Upper lobe of left lung (tissue), 6 donors: Measurements from ENCODE around the gene LDLRAD3. TPM values are rescaled to one million over a fixed set of nuclear protein-coding genes. Genes with fewer than 3 reads are reported as not detected.

ENCODE experiments used
- ATAC-seq, 2 donors: fragments of 200-7000 bp; cut with Tn5 transposase; one replicate each; pipeline ENCODE4 v1.9.1; 2022; ENCODE audit warnings: mild to moderate bottlenecking in 2 of 2, moderate library complexity in 2 of 2; ENCODE audit not compliant: low FRiP score in 2 of 2
- DNase-seq, 2 donors: peaks; one replicate each; pipeline ENCODE4 v3.0.0-alpha.2; 2019 to 2020
- H3K27ac ChIP-seq, 4 donors: fragments of 200-600 bp; sonication (generic); one replicate each; pipeline ENCODE4 v1.5.1; 2016 to 2019
- H3K27me3 ChIP-seq, 4 donors: fragments of 200-600 bp; sonication (generic); one replicate each; pipeline ENCODE4 v1.5.1; 2017 to 2019
- H3K36me3 ChIP-seq, 4 donors: fragments of 200-600 bp; sonication (generic); one replicate each; pipeline ENCODE4 v1.5.1; 2016 to 2019
- H3K4me1 ChIP-seq, 4 donors: fragments of 200-600 bp; sonication (generic); one replicate each; pipeline ENCODE4 v1.5.1; 2018 to 2019
- H3K4me3 ChIP-seq, 4 donors: fragments of 200-600 bp; sonication (generic); one replicate each; pipeline ENCODE4 v1.5.1; 2017 to 2019; ENCODE audit warnings: mild to moderate bottlenecking in 2 of 4, moderate library complexity in 1 of 4
- H3K9me3 ChIP-seq, 4 donors: fragments of 200-600 bp; sonication (generic); one replicate each; pipeline ENCODE4 v1.5.1; 2018 to 2019
- EP300 ChIP-seq, 4 donors: sonication (generic); formaldehyde crosslinking; IDR thresholded peaks; one replicate each; pipeline ENCODE4 v1.5.1; 2017; ENCODE audit warnings: antibody characterized with exemption in 4 of 4, control low read depth in 2 of 4
- POLR2A ChIP-seq, 4 donors: fragments of 450-650 bp; IDR thresholded peaks; one replicate each; pipeline ENCODE4 v1.5.1; 2016 to 2017; ENCODE audit warnings: antibody characterized with exemption in 4 of 4, mild to moderate bottlenecking in 2 of 4
- POLR2AphosphoS5 ChIP-seq, 2 donors: sonication (generic); formaldehyde crosslinking; IDR thresholded peaks; one replicate each; pipeline ENCODE4 v1.5.1; 2017; ENCODE audit warnings: antibody characterized with exemption in 2 of 2
- WGBS, 2 donors: methylation state at CpG; one replicate each; pipeline ENCODE4 v1.1.5; 2017 to 2018; 5-methylcytosine and 5-hydroxymethylcytosine counted together
- total RNA-seq, 6 donors: library from RNA; depleted of rRNA in 4 of 6; stranded (reverse); fragments of >200 nt in 4 of 6; gene quantifications; one replicate each; pipeline versions ENCODE4 v1.1.0 to v1.2.1, GENCODE V29; 2016 to 2021
- TF ChIP-seq, protein P1 (sequence below), 6 experiments: fragments of 450-650 bp in 4 of 6; fragments of 200-600 bp in 2 of 6; sonication (generic) in 2 of 6; IDR thresholded peaks; one replicate each; pipeline ENCODE4 v1.5.1; 2016 to 2019; ENCODE audit warnings: antibody characterized with exemption in 6 of 6
- donor health status: DM: no; HTN: no; CAD: no; lungs with moderate emphysema.
- donor health status: DM: no; HTN: yes; CAD: no; lungs with severe emphysema.

Gene LDLRAD3
- total RNA-seq, 6 donors from 2014 or later, result 4.4 to 16.8 (median 7.4) TPM

- H3K4me3 ChIP-seq, result no peak overlapping the region
- no peak overlapping the region for H3K27ac ChIP-seq
- WGBS, 2 donors, result 58 to 79% methylated on average over 4 to 5 of the region's 5 CpGs
- H3K4me1 ChIP-seq, result no peaks in the 10 kb centered on the region
- ATAC-seq (peak in 1 of 2 donors; percentile 77), DNase-seq (no peak)
- no peaks in the 10 kb centered on the region for H3K9me3 ChIP-seq
- no peaks in the 10 kb centered on the region for H3K27me3 ChIP-seq
- no peak for TF ChIP-seq POLR2A (IDR thresholded peaks at IDR 0.05)
- no peak for TF ChIP-seq EP300 (IDR thresholded peaks at IDR 0.05)
- TF ChIP-seq, protein P1, sequence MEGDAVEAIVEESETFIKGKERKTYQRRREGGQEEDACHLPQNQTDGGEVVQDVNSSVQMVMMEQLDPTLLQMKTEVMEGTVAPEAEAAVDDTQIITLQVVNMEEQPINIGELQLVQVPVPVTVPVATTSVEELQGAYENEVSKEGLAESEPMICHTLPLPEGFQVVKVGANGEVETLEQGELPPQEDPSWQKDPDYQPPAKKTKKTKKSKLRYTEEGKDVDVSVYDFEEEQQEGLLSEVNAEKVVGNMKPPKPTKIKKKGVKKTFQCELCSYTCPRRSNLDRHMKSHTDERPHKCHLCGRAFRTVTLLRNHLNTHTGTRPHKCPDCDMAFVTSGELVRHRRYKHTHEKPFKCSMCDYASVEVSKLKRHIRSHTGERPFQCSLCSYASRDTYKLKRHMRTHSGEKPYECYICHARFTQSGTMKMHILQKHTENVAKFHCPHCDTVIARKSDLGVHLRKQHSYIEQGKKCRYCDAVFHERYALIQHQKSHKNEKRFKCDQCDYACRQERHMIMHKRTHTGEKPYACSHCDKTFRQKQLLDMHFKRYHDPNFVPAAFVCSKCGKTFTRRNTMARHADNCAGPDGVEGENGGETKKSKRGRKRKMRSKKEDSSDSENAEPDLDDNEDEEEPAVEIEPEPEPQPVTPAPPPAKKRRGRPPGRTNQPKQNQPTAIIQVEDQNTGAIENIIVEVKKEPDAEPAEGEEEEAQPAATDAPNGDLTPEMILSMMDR (IDR thresholded peaks at IDR 0.05), result no peak
- no peaks in the 10 kb centered on the region for H3K36me3 ChIP-seq
Observed at GRCh38 chr11:36195496-36196354, 251.9 kb downstream of the LDLRAD3 start.

- no peak for DNase-seq
- Histone ChIP-seq H3K36me3 (no peaks in the 10 kb centered on the region), H3K27me3 (no peaks in the 10 kb centered on the region), H3K4me1 (no peaks in the 10 kb centered on the region), H3K27ac (no peak overlapping the region), H3K9me3 (no peaks in the 10 kb centered on the region), H3K4me3 (no peak overlapping the region)
- TF ChIP-seq POLR2A (IDR thresholded peaks at IDR 0.05) (no peak), EP300 (IDR thresholded peaks at IDR 0.05) (no peak), POLR2AphosphoS5 (IDR thresholded peaks at IDR 0.05) (no peak)
- TF ChIP-seq, protein P1 (IDR thresholded peaks at IDR 0.05), result no peak
- peak in 1 of 2 donors; percentile 62 for ATAC-seq
- WGBS, 2 donors, result 59 to 72% methylated on average over 7 of the region's 7 CpGs
Observed at GRCh38 chr11:36196411-36196998, 252.6 kb downstream of the LDLRAD3 start.

- no peaks in the 10 kb centered on the region for H3K9me3 ChIP-seq
- H3K4me3 ChIP-seq, result no peak overlapping the region
- no peaks in the 10 kb centered on the region for H3K27me3 ChIP-seq
- H3K27ac ChIP-seq, result no peak overlapping the region
- no peak for DNase-seq
- H3K36me3 ChIP-seq, result no peaks in the 10 kb centered on the region
- no peaks in the 10 kb centered on the region for H3K4me1 ChIP-seq
- TF ChIP-seq, protein P1 (IDR thresholded peaks at IDR 0.05), result no peak
- TF ChIP-seq POLR2A (IDR thresholded peaks at IDR 0.05), result no peak
- TF ChIP-seq POLR2AphosphoS5 (IDR thresholded peaks at IDR 0.05), result no peak
- TF ChIP-seq EP300 (IDR thresholded peaks at IDR 0.05), result no peak
- ATAC-seq, result no peak
- 96 to 98% methylated on average over 3 of the region's 3 CpGs for WGBS, 2 donors
Observed at GRCh38 chr11:36201411-36201810, 257.5 kb downstream of the LDLRAD3 start.

GRCh38 chr11:36205536-36205935 is 261.7 kb downstream of the LDLRAD3 start:
- WGBS, 2 donors, result 90 to 95% methylated on average over 3 of the region's 3 CpGs
- no peak for ATAC-seq
- TF ChIP-seq, protein P1 (IDR thresholded peaks at IDR 0.05), result no peak
- H3K27me3 ChIP-seq, result no peaks in the 10 kb centered on the region
- H3K4me1 ChIP-seq, result peaks cover 0 to 8% (median 0%) of the 10 kb centered on the region in 4 donors
- H3K9me3 ChIP-seq, result no peaks in the 10 kb centered on the region
- H3K27ac ChIP-seq, result no peak overlapping the region
- DNase-seq, result no peak
- no peak overlapping the region for H3K4me3 ChIP-seq
- H3K36me3 ChIP-seq, result no peaks in the 10 kb centered on the region
